HFF-Myc (cell line): ENCODE data around the gene TAF4.

Source experiments
- DNase-seq: peaks from one replicate; pipeline ENCODE4 v3.0.0-alpha.2; 2011; ENCODE audit warnings: low read depth; ENCODE audit errors: extremely low read depth
- H3K4me3 ChIP-seq: replicated peaks from 2 replicates; pipeline ENCODE4 v1.5.1; 2011; ENCODE audit warnings: low read depth, mild to moderate bottlenecking, control low read depth, low read length
- TF ChIP-seq, protein P1 (sequence below): IDR thresholded peaks from 2 replicates; pipeline ENCODE4 v1.5.1; 2012; ENCODE audit warnings: mild to moderate bottlenecking, low read depth, low read length, control low read depth; ENCODE audit errors: missing control alignments

Gene TAF4

DNA sequence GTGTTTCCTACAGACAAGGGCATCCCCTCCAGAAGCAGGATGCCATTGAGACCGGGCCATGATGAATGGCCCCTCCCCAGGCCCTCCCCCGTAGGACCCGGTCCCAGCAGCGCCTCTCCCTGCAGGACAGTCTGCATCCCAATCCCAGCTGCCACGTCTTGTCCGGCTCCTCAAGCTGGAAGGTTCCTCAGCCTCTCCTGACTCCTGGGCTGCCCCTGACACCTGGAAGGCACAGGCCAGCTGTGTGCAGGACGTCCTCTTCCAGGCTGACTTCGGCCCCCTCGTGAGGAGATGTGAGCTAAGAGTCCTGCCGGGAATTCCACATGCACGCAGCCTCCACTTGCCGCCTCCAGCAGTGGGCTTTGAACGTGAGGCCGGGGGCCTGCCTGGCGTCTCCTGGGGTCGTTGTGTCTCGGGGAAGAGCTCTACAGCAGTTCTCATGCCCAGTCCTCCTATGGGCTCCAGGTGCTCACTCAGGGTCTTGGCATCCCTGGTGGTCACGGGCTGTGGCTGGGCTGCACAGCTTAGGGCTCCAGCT lies 64.4 kb downstream of the TAF4 start:
- no peak overlapping the region for H3K4me3 ChIP-seq
- TF ChIP-seq, protein P1, sequence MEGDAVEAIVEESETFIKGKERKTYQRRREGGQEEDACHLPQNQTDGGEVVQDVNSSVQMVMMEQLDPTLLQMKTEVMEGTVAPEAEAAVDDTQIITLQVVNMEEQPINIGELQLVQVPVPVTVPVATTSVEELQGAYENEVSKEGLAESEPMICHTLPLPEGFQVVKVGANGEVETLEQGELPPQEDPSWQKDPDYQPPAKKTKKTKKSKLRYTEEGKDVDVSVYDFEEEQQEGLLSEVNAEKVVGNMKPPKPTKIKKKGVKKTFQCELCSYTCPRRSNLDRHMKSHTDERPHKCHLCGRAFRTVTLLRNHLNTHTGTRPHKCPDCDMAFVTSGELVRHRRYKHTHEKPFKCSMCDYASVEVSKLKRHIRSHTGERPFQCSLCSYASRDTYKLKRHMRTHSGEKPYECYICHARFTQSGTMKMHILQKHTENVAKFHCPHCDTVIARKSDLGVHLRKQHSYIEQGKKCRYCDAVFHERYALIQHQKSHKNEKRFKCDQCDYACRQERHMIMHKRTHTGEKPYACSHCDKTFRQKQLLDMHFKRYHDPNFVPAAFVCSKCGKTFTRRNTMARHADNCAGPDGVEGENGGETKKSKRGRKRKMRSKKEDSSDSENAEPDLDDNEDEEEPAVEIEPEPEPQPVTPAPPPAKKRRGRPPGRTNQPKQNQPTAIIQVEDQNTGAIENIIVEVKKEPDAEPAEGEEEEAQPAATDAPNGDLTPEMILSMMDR, result no peak
- no peak for DNase-seq

DNA sequence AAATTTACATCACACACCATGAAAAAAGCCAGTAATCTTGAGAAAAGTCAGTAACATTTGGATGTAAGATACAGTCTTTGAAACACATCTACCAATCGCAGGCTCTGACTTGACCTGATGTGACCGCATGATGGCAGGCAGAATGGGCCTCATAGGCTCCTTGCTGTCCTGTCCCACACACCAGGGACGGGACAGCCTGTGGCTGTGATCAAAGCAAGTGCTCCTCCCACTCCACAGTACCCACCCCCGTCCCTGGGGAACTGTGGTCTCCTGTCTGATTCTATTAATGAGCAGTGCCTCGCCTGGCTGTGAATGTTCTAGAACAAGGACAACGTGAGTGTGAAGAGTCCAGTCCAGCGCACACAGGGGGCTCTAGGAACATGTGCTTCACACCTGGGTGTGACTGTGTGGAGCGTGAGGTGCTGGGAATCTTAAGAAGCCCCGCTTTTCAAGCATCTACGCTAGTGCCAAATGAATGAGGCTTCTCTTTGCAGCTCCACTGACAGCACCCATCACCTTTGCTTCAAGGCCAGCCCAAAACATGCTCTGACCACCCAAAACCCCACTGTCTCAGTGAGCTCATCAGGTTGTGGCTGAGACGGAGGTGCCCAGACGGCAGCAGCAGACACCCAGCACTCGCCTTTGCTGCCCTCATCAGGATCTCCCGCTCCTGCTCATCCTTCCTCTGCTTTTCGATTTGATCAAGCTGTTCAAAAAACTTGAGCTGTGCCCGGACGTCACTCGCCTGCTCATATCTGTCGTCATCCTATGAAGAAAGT lies 67.1 kb downstream of the TAF4 start:
- H3K4me3 ChIP-seq, result no peak overlapping the region
- TF ChIP-seq, protein P1, result no peak
- no peak for DNase-seq

DNA sequence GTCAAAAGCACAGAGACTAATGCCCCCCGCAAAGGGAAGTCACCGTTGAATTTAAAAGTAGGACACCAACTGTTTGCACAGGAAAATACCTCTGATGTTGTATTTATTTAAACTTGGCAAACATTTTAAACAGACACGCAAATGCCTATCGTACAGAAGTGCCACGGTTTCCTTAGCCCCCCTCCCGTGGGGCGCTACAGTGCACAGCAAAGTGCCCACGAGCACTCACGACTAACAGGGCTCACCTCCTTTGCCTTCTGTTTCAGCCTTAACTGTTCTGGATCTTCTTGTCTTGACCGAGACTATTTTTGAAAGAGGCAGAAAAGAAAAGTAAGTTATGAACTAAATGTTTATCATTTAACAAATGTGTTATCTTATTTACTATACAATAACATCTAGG lies 67.8 kb downstream of the TAF4 start:
- DNase-seq, result no peak
- no peak overlapping the region for H3K4me3 ChIP-seq
- TF ChIP-seq, protein P1, result no peak

DNA sequence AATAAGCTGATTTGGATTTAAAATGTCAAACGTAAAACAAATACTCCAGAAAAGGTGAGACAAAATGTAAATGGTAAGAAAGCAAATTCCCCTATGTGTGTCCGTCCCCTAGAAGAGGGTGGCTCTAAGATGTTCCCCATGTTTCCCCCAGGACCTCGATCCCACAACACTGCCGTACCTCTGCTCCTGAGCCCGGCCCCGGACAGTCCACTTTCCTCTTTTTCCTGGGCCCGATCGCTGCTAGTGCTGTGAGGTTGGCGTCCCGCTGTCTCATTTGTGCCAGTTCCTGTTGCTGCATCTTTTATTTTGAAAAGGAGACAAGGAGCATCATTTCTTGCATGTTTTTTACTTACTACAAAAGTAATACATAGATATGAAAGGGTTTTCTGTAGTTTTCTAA lies 68.3 kb downstream of the TAF4 start:
- no peak overlapping the region for H3K4me3 ChIP-seq
- TF ChIP-seq, protein P1, result no peak
- DNase-seq, result no peak

DNA sequence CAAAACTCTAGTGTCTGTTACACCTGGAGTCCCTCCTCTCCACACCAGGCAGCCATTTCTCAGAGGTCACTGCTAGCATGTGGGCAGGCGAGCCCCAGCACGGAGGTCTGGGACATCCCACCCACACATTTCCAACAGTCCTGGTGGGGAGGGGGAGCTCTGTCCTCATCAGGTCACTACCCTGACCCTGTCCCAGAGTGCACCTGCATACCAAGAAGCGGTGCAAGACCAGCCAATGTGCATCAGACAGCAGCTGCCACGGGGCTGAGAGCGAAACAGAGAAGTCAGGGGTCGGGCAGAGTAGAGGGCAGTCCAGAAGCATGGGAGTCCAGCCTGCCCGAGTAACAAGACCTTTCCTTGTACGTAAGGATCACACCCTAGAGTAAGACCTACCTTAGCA lies 71.1 kb downstream of the TAF4 start:
- TF ChIP-seq, protein P1, result no peak
- no peak for DNase-seq
- no peak overlapping the region for H3K4me3 ChIP-seq

DNA sequence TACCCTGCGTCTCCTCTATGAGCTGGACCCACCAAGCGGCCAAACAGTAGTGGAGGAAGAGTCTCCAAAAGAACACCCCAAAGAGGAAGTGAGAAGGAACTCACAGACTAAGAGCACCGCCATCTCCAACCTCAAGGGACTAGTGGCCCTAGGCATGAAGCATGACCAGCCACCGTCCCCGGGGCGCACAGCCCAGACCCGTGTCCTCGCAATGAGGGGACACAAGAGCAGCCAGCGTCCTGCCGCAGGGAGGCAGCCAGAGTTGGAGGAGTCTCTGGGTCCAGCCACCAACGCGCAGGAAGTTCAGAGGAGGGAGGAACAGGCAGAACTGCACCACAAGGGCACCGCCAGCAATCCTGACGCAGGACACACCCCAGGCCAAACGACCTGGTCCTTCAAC lies 72.6 kb downstream of the TAF4 start:
- TF ChIP-seq, protein P1, result no peak
- no peak for DNase-seq
- H3K4me3 ChIP-seq, result no peak overlapping the region
